Stimulated activated CD4-positive, alpha-beta T cell treated with anti-CD3 and anti-CD28 coated beads, Interleukin-1b, Interleukin-23, amount 100 ng/mL, for 48 hours (primary cell): ENCODE results near the gene ZSCAN23.
A peak's percentile ranks its signal among the peaks of the same experiment; 100 is the strongest.
"Not testable (repeated sequence)": the region's sequence is repeated elsewhere in the genome, so short reads cannot be mapped to it uniquely, and the experiment has no call there.

ENCODE experiments used
- DNase-seq: peaks from one replicate; pipeline ENCODE4 v3.0.0-alpha.2; 2020

Gene ZSCAN23

GRCh38 chr6:28443112-28443773 lies at the start of gene ZSCAN23:
ZSCAN23 (minus strand) TSS chr6:28443491; CDS start chr6:28436266, 7,225 bp downstream.
- DNase-seq, result peak; percentile 88

- no peak for DNase-seq
Observed at GRCh38 chr6:28491984-28492317, 48.7 kb upstream of the ZSCAN23 start.

- peak; percentile 18 for DNase-seq
Observed at GRCh38 chr6:28490205-28490890, 47.1 kb upstream of the ZSCAN23 start.

- peak; percentile 64 for DNase-seq
Observed at GRCh38 chr6:28489366-28490204, 46.3 kb upstream of the ZSCAN23 start.

GRCh38 chr6:28488916-28489365 lies 45.6 kb upstream of the ZSCAN23 start:
- peak; percentile 52 for DNase-seq

GRCh38 chr6:28486988-28487742 lies 43.9 kb upstream of the ZSCAN23 start:
- no peak for DNase-seq

- no peak for DNase-seq
Observed at GRCh38 chr6:28486533-28486932, 43.2 kb upstream of the ZSCAN23 start.

- no peak for DNase-seq
Observed at GRCh38 chr6:28485482-28485881, 42.2 kb upstream of the ZSCAN23 start.

- no peak for DNase-seq
Observed at GRCh38 chr6:28480253-28480932, 37.1 kb upstream of the ZSCAN23 start.

GRCh38 chr6:28478518-28478917 lies 35.2 kb upstream of the ZSCAN23 start:
- DNase-seq, result no peak

GRCh38 chr6:28474441-28475219 lies 31.3 kb upstream of the ZSCAN23 start:
- no peak for DNase-seq

- not testable (repeated sequence) for DNase-seq
Observed at GRCh38 chr6:28469153-28469745, 26.0 kb upstream of the ZSCAN23 start.

GRCh38 chr6:28468056-28468455 lies 24.8 kb upstream of the ZSCAN23 start:
- DNase-seq, result no peak

- no peak for DNase-seq
Observed at GRCh38 chr6:28462401-28462800, 19.1 kb upstream of the ZSCAN23 start.

GRCh38 chr6:28458568-28458967 lies 15.3 kb upstream of the ZSCAN23 start:
- DNase-seq, result no peak

- no peak for DNase-seq
Observed at GRCh38 chr6:28449056-28449455, 5.8 kb upstream of the ZSCAN23 start.

GRCh38 chr6:28447512-28447906 lies 4.2 kb upstream of the ZSCAN23 start:
- not testable (repeated sequence) for DNase-seq

GRCh38 chr6:28446818-28447511 lies 3.7 kb upstream of the ZSCAN23 start:
- DNase-seq, result no peak

GRCh38 chr6:28444759-28445158 lies 1.5 kb upstream of the ZSCAN23 start:
- peak; percentile 43 for DNase-seq

GRCh38 chr6:28442586-28442985 lies 705 bp downstream of the ZSCAN23 start:
- DNase-seq, result no peak
